NOMO-1 treated with DMSO at 0.1 percent for 48 hours (cell line): ENCODE results near the gene C1QL1.

Source experiments
- DNase-seq: peaks from one replicate; lab custom pipeline; 2025; ENCODE audit not compliant: unreplicated experiment; lab: John Stamatoyannopoulos, UW

The C1QL1 gene

GRCh38 chr17:44915862-44916780 lies 52.0 kb downstream of the C1QL1 start:
- peak; percentile 9 for DNase-seq

DNA sequence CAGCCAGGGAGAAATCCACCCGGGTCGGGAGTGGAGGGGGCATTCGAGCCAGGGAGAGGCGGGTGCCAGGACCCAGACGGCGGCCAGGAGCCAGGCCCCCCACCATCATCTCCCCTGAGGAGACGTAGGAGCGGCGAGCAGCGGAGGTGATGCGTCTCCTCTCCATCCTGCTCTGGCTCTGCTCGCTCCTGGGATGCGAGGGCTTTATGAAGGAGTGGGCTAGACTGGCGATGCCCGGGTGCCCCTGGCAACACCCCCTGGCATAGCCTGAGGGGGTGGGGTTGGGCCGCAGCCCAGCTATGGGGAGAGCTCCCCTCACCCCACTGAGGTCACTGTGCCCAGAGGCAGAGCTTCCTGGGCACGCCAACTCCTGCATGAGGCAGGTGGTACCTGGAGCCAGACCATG lies 52.8 kb downstream of the C1QL1 start, which contains the start of gene GFAP:
TSS of gene GFAP (minus strand) at position 180 of the 406 bp plus-strand sequence. CDS start at position 166, 14 bp downstream.
- no peak for DNase-seq

DNA sequence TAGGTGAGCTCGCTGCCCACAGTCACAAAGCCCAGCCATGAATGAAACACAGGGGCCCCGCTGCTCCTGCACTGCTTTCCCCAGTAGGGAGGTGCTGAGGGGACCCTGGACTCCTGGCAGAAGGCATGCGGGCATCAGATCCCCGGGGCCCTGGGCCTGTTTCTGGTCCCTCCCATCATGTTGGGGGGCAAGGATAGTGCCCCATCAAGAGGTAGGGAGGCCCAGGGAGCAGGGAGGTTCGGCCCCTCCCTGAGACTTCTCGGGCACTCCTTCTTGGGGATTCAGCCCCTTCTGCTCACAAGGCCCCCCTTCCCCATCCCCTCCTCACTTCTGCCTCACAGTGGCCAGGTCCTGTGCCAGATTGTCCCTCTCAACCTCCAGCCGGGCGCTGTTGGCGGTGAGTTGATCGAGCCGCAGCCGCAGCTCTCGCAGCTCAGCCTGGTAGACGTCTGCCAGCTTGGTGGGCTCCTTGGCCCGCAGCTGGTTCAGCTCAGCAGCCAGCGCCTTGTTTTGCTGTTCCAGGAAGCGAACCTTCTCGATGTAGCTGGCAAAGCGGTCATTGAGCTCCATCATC lies 53.3 kb downstream of the C1QL1 start:
- DNase-seq = no peak

DNA sequence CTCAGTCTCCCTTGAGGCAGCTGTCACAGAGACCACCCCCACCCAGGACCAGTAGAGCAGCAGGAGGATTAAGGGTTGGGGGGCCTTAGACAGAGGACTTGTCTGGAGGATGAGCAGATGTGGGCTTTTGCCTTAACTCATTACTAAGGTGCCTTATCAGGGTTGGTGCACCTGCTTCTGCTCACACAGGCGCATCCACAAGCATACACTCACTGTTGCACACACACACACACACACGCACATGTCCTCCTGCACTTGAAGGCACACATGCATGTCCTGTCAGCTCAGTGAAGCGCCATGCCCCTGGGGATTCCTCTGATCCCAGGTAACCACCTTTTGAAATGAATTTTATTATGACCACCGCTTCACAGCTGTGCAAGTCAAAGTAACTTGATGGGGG lies 54.0 kb downstream of the C1QL1 start:
- no peak for DNase-seq

- no peak for DNase-seq
These were observed 54.4 kb downstream of the C1QL1 start for GRCh38 chr17:44913676-44914075.

DNA sequence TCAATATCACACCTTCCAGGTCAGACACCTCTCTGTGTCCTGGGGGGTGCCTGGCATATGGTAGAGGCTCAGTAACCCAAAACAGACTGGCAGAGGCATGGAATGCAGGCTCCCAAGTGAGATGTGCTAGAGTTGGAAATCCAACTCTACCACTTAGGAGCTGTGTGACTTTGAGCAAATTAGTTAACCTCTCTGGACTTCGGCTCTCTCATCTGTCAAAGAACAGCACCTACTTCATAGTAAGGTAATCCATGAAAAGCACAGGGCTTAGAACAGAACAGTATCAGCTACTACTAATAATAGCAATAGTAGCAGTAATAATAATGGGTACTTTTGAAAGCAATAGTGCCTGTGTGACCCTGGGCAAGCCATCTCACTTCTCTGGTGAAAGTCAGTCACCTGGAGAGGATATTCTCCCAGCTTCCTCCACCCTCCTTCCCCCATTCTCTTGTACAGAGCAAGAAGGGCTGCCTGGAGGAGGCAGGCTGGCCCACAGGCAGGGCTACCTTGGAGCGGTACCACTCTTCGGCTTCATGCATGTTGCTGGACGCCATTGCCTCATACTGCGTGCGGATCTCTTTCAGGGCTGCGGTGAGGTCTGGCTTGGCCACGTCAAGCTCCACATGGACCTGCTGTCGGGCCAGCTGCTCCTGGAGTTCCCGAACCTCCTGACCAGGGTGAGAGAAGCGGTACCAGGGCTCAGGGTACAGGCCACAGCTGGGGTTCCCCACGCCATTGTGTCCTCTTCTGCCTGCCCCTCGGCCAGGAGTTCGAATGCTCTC lies 55.1 kb downstream of the C1QL1 start:
- no peak for DNase-seq

DNA sequence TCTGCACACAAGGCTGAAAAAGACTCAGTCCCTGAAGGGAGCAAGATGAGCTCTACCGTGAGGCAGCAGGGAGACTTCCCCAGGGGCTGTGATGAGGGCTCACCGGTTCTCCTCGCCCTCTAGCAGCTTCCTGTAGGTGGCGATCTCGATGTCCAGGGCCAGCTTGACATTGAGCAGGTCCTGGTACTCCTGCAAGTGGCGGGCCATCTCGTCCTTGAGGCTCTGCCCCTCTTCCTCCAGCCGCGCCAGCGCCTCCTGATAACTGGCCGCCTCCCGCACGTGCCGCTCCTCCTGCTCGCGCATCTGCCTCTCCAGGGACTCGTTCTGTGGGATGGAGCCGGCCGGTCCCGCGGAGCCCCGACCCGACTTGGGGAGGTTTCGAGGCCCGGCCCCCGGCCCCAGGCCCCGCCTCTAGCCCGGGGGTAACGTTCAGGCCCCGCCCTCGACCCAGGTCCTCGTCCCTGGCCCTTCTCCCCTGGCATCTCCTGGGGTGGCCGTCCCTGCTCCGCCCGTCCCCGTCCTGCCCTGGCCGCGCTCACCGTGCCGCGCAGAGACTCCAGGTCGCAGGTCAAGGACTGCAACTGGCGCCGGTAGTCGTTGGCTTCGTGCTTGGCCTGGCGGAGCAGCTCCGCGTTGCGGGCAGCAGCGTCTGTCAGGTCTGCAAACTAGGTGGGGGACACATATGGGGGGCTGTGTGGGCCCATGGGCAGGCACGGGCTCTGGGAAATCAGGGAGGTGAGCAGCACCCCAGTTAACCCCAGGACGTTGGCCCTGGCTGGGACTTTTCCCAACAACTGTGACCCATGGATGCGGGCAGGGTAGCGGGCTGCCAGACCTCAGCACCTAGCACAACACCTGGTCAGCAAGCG lies 56.7 kb downstream of the C1QL1 start:
- DNase-seq = peak; percentile 16

DNA sequence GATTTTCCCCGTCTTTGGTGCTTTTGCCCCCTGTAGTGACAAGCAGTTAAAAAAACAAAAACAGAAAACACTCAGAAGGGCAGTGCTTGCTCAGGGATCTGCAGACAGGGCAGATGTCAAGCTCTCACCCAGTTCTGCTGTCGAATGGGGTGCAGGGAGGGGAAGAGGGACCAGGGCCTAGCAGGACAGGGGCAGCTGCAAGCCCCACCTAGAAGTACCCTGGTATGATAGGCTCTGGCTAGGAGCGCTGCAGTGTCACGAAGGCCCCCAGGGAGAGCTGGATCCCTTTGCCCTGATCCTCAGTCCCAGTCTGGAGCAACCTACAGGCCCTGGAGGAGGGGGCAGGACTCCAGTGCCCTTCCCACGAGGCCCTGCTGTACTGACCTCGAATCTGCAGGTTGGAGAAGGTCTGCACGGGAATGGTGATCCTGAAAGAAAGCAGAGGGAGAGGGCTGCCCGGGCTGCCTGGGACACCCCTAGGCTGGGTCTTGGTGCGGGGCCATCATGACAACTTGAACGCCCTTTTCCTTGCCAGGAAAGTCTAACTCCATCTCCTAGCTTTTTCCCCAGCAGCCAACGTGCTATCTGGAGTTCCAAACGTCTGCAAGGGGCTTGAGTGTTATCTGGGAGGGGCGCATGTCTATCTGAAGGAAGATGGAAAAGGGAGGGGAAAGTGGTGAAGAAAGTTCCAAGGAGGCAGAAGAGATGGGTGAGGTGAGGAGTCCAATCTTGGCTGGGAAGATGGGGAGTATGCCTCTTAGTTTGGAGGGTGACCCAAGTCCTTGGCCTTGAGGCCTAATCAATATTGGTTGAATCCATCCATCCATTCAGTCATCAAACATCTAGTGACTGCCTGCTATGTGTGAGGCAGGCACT lies 57.6 kb downstream of the C1QL1 start:
- DNase-seq = no peak
